ENCODE measurements around the gene LSS. TPM values are rescaled to one million over a fixed set of nuclear protein-coding genes. Genes with fewer than 3 reads are reported as not detected.
A peak's percentile ranks its signal among the peaks of the same experiment; 100 is the strongest.

The LSS gene
- total and polyA plus RNA-seq, 2 of the 4 experiments (the other 2 are of a cell fraction): 43.4 to 58.1 TPM

DNA sequence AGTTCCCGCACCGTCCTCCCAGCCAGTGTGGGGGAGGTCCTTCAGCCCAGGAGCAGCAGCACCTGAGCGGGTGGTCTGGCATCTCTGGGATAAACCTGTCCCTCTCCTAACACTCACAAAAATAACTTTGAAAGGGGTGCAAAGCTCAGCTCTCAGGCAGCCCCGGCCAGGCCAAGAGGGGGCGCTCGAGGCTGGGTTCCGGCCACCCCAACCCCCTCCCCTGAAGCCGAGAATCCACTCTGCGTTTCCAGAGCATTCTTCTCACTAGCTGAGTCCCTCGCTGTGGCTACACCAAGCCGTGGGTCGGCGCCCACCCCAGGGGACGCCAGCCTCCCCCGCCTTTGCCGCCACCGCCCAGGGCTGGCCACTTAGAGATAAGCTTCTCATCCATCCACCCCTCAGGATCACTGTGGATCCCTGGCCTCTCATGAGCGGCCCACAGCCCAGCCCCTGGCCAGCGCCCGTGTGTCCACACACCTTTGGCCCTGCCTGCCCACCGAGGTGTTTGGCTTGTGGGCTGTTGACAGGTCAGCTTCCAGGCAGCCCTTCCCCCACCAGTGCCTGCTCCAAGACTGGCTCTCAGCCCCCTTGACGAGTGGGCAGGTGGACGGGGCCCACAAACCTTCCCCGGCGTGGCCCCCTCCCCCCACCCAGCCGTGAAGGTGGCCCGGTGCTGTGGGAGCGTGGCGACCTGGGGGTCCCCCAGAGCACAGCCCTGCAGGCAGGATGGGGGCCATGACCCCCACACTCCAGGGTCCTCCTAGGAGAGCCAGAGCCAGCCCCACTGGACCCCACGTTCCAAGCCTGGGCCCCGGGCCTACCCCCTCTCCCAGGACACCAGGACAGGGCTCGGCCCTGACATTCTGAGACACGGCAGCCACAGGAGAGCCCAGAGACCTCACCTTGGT lies 75.1 kb downstream of the LSS start:
- Histone ChIP-seq H3K23ac (ENCODE audit: low read depth, low read length) (no peak overlapping the region), H3K27ac (ENCODE audit: insufficient read depth, low read length) (no peak overlapping the region), H3K36me3 (ENCODE audit: control insufficient read depth, insufficient read depth, low read length) (no peaks in the 10 kb centered on the region), H3K9me1 (ENCODE audit: insufficient read depth, low read length) (0 out of 2 replicates have a peak, but pooled peaks cover 3% of the 10 kb centered on the region), H4K91ac (ENCODE audit: insufficient read depth, low read depth, low read length) (peak overlapping the region; percentile 55; the same call in 1 of the 2 replicates), H3K79me1 (ENCODE audit: low read depth in 1 of 2, low read length in 2 of 2) (no peaks in the 10 kb centered on the region), H3K4me3 (ENCODE audit: insufficient read depth, low read depth, low read length) (no peak overlapping the region), H4K8ac (ENCODE audit: low read depth in 2 of 2, low read length in 2 of 2) (peak overlapping the region; percentile 77 to 78; a peak in 3 of 4 replicates), H2AFZ (replicated peaks; ENCODE audit: low read length, poor library complexity) (peak overlapping the region; percentile 90), H3K56ac (ENCODE audit: extremely low read depth, insufficient read depth, low read length) (no peak overlapping the region), H2BK120ac (ENCODE audit: low read depth, low read length) (peak overlapping the region; percentile 3; the same call in 1 of the 2 replicates), H3K4me2 (ENCODE audit: low read depth, low read length) (no peak overlapping the region; the same call in 1 of the 2 replicates), H3K18ac (ENCODE audit: low read depth, low read length) (no peak overlapping the region), H3K9me3 (ENCODE audit: control insufficient read depth, insufficient read depth, low read length) (no peaks in the 10 kb centered on the region), H2BK5ac (ENCODE audit: low read depth, low read length, poor library complexity, severe bottlenecking) (no peak overlapping the region), H3K27me3 (ENCODE audit: control insufficient read depth, insufficient read depth, low read length) (no peaks in the 10 kb centered on the region), H2BK20ac (ENCODE audit: low read depth, low read length) (no peak overlapping the region), H2AK5ac (ENCODE audit: low read depth, low read length) (peak overlapping the region; percentile 28; the same call in 1 of the 2 replicates), H2AK9ac (replicated peaks; ENCODE audit: low read depth, low read length, poor library complexity) (no peak overlapping the region), H4K20me1 (ENCODE audit: insufficient read depth, low read length) (no peaks in the 10 kb centered on the region), H2BK15ac (ENCODE audit: low read depth, low read length) (no peak overlapping the region), H4K5ac (ENCODE audit: low read depth, low read length) (peak overlapping the region; percentile 10; the same call in 1 of the 2 replicates), H3K14ac (replicated peaks; ENCODE audit: low read depth, low read length) (no peak overlapping the region), H3K4me1 (ENCODE audit: control insufficient read depth, insufficient read depth, low read length) (peaks cover 2% of the 10 kb centered on the region), H3K4ac (ENCODE audit: low read depth, low read length) (peak overlapping the region; percentile 31; the same call in 1 of the 2 replicates), H3K9ac (ENCODE audit: low read depth, low read length) (peak overlapping the region; percentile 48; the same call in 1 of the 2 replicates)
- ChIA-PET CTCF (interaction anchor here (0.5 to 1.7 kb wide), 5 partner anchors 10 to 103 kb away, joined by 3 to 13 read pairs (median 3); no protein-coding TSS in a partner anchor), POLR2A (ENCODE audit: unreplicated experiment) (no interaction called here)
- dilution Hi-C loops (cut with HindIII; ENCODE audit: low sequenced_read_pairs, unreplicated experiment): no loop called here
- intact Hi-C loops (cut with micrococcal nuclease): no loop called here
- no TSS peak for BruUV-seq (replicated peaks)
- DNase-seq (no peak), ATAC-seq (ENCODE audit: low read depth) (peak; percentile 92)
- 20% methylated on average over 15 of the region's 33 CpGs; no CpG with 5 or more reads in 1 of the 2 experiments for WGBS, 2 experiments (ENCODE audit: extremely low coverage in 2 of 2, insufficient read length in 1 of 2)
- in situ Hi-C loops (cut with MboI; ENCODE audit: low sequenced_read_pairs): no loop called here
- TF ChIP-seq, protein P1, sequence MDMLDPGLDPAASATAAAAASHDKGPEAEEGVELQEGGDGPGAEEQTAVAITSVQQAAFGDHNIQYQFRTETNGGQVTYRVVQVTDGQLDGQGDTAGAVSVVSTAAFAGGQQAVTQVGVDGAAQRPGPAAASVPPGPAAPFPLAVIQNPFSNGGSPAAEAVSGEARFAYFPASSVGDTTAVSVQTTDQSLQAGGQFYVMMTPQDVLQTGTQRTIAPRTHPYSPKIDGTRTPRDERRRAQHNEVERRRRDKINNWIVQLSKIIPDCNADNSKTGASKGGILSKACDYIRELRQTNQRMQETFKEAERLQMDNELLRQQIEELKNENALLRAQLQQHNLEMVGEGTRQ (IDR thresholded peaks at IDR 0.05; ENCODE audit: low read depth, low read length): no peak
- TF ChIP-seq BHLHE40 (IDR thresholded peaks at IDR 0.05; ENCODE audit: low read depth, low read length): no peak
- TF ChIP-seq NFE2L2 (IDR thresholded peaks at IDR 0.05; ENCODE audit: low read depth, low read length): no peak
- TF ChIP-seq MXI1 (IDR thresholded peaks at IDR 0.05; ENCODE audit: borderline replicate concordance, low read depth, low read length): no peak
- no peak for TF ChIP-seq RCOR1 (IDR thresholded peaks at IDR 0.05; ENCODE audit: insufficient replicate concordance, low read length)
- TF ChIP-seq SMC3 (IDR thresholded peaks at IDR 0.05; ENCODE audit: low read depth, low read length): peak; percentile 52; the same call in 1 of the 2 replicates
- no peak for TF ChIP-seq MAFK (IDR thresholded peaks at IDR 0.05; ENCODE audit: low read depth, low read length)
- TF ChIP-seq POLR2A (IDR thresholded peaks at IDR 0.05; ENCODE audit: low read depth, low read length): no peak
- peak; percentile 64 for TF ChIP-seq RAD21 (IDR thresholded peaks at IDR 0.05; ENCODE audit: low read length)
- no peak for TF ChIP-seq CEBPB (IDR thresholded peaks at IDR 0.05; ENCODE audit: low read depth, low read length)
- TF ChIP-seq, protein P2, sequence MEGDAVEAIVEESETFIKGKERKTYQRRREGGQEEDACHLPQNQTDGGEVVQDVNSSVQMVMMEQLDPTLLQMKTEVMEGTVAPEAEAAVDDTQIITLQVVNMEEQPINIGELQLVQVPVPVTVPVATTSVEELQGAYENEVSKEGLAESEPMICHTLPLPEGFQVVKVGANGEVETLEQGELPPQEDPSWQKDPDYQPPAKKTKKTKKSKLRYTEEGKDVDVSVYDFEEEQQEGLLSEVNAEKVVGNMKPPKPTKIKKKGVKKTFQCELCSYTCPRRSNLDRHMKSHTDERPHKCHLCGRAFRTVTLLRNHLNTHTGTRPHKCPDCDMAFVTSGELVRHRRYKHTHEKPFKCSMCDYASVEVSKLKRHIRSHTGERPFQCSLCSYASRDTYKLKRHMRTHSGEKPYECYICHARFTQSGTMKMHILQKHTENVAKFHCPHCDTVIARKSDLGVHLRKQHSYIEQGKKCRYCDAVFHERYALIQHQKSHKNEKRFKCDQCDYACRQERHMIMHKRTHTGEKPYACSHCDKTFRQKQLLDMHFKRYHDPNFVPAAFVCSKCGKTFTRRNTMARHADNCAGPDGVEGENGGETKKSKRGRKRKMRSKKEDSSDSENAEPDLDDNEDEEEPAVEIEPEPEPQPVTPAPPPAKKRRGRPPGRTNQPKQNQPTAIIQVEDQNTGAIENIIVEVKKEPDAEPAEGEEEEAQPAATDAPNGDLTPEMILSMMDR (conservative IDR thresholded peaks at IDR 0.05; ENCODE audit: low read depth, low read length): peak; percentile 76
- TF ChIP-seq RFX5 (IDR thresholded peaks at IDR 0.05; ENCODE audit: low read depth, low read length): no peak
- TF ChIP-seq CHD1 (IDR thresholded peaks at IDR 0.05; ENCODE audit: low read depth, low read length): no peak
- TF ChIP-seq FOS (IDR thresholded peaks at IDR 0.05; ENCODE audit: low read depth, low read length): no peak
- no peak; the same call in 1 of the 2 replicates for TF ChIP-seq MAZ (IDR thresholded peaks at IDR 0.05; ENCODE audit: borderline replicate concordance, low read depth, low read length)
